NCI-H510A treated with DMSO at 0.1 percent for 48 hours (cell line): ENCODE measurements around the gene ZNRF3.
"Not testable (repeated sequence)": the region's sequence is repeated elsewhere in the genome, so short reads cannot be mapped to it uniquely, and the experiment has no call there.

Experiments
- DNase-seq: peaks from one replicate; lab custom pipeline; 2025; lab: John Stamatoyannopoulos, UW

ZNRF3 gene

DNA sequence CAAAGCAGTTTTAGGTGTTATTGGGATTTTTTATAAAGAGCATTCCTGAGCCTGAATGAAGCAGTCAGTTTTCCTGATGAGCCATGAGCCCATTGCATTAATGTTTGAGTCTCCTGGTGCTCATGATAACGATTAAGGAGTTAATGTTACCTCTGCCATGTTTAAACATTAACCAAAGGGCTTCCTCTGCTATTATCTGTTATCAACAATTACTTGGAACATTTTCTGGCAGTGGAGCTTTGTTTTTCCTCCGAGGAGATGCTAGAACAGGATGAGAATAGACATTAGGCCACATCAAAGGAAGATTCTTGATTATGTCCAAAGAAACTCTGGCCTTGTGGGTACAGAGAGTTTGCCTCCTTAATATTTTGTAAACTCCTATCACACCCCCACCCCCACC, 49.9 kb downstream of the ZNRF3 start:
- no peak for DNase-seq

DNA sequence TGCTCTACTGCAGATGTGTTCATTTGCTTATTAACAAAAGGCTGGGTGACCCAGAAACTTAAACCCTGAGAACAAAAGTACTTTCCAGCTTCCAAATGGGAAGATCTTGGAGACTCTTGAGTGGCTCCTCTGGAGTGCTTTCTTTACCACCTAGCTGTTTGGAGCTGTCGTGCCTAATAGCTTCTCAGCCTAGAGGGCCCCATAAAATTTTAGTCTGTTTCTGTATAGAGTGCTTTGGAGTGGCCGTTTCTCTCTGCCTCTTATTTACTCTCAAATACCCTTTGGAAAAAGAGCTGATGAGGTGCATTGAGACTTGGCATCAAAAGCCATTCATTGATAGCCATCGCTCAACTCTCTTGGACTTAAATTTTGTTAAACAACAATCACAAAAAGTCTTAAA, 50.7 kb downstream of the ZNRF3 start:
- no peak for DNase-seq

GRCh38 chr22:28935140-28935539, 51.8 kb downstream of the ZNRF3 start:
- DNase-seq: no peak

GRCh38 chr22:28935713-28936112, 52.3 kb downstream of the ZNRF3 start:
- no peak for DNase-seq

DNA sequence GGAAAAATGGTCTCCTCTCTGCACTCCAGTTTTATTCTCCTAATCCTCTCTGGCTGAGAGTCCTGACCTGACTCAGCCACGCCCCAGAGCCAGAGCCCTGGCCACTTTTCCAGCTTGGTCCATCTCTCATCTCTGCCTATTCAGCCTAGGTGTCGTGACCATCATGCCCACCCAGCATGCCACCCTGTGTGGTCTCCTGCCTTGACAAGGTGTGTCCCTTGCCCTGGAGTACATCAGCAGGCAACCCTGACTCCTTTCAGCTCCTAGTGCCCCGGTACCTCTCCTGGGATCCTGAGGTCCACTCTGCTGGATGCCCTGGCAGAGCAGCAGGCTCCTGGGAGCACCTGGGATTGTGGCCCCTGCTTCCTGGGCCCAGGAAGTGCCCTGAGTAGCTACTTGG, 52.8 kb downstream of the ZNRF3 start:
- DNase-seq: no peak

GRCh38 chr22:28937206-28938025, 54.0 kb downstream of the ZNRF3 start:
- DNase-seq: no peak

- no peak for DNase-seq
Measured at GRCh38 chr22:28938286-28938833, 55.0 kb downstream of the ZNRF3 start.

DNA sequence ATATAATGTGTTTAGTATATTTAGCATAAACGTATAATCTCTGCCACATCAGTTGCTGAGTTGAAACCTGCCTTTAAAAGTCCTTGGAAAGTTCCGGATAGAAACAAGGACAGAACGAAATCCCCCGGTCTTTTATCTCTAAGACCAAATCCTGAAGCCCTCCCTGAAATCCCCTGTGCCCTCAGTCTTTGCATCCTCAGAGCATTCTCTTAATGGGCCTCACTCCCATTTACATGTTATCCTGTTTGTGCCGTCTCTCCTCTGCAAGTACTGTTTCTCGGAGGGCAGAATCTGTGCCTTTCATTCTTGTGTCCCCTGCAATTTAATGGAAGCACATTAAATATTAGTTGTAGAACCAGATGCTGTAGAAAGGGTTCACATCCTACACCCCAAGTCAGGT, 56.0 kb downstream of the ZNRF3 start:
- no peak for DNase-seq

DNA sequence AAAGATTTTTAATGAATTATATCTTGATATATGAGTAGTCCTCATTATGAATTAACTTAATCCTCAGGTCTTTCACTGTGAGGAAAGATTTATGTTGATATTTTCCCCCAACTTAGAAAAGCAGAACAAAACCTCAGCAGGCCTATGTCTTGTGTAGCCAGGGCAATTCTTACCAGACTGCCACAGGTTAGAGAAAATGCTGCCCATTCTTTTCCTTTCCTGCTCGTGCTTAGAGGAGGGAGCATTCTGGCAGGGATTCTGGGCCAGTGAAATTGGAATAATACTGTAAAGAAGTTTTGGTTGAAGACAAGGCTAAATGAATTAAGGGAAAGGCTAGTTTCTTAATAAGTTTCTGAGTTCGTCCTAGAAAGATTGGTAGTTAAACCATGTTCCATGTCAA, 56.6 kb downstream of the ZNRF3 start:
- DNase-seq: no peak

- DNase-seq: no peak
Measured at GRCh38 chr22:28940441-28940840, 57.1 kb downstream of the ZNRF3 start.

- no peak for DNase-seq
Measured at GRCh38 chr22:28942333-28942732, 59.0 kb downstream of the ZNRF3 start.

DNA sequence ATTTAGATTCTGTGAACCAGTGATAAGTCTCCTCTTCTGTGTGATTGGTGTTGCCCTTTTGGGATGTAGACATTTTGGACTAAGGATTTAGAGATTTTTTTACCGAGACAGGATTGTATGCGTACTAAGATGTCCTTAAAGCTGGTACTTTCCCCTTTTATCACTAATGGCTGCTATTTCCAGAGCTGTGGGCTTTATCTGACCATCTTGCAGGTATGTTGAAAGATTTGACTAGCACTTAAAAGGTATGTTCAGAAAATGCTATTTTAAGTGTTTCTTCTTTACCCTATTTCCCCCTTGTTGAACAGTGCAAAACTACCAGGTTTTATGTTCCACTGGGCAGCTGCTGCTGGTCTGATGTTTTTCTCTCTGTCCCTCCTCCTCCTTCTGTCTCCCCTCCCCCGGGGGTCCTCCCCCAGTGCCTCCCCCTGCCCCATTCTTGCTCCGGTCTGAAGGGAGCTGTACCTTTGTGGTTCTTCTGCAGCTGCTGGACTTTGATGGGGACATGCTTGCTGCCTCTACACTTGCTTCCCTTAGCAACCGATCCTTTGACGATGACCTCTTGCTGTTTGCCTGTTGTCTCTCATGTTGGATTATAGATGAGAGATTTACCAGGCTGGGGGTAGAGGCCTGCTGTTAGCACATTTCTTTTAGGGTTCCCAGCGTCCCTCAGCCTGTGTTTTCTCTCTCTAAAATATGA, 59.6 kb downstream of the ZNRF3 start:
- no peak for DNase-seq

DNA sequence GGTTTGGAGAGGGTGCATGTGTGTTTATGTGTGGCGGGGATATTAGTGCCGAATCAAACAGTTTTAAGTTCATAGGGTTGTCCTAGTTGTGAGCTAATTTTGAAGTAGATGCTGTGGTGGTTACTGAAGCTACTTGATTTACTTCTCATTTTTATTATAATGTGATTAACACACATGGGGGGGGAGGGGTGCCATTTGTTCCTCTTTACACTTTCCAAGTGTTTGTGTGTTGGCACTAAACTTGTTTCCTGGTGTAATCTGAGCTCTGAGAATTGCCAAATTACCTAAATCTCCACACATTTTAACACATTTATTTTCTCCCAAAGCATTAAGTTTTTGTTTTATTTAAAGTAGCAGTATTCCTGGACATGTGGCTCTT, 60.1 kb downstream of the ZNRF3 start:
- DNase-seq: no peak

DNA sequence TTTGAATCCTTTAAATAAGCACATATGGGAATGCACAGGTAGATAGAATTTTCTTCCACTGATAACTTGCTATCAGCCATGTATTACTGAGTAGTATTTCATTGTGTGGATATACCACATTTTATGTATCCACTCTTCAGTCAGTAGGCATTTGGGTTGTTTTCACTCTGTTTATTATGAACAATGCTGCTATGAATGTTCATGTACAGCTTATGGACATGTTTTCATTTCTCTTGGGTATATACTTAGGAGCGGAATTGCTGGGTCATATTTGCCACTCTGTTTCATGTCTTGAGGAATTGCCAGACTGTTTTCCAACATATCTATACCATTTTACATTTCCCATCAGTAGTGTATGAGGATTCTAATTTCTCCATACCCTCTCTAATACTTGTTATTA, 63.8 kb downstream of the ZNRF3 start:
- DNase-seq: no peak

DNA sequence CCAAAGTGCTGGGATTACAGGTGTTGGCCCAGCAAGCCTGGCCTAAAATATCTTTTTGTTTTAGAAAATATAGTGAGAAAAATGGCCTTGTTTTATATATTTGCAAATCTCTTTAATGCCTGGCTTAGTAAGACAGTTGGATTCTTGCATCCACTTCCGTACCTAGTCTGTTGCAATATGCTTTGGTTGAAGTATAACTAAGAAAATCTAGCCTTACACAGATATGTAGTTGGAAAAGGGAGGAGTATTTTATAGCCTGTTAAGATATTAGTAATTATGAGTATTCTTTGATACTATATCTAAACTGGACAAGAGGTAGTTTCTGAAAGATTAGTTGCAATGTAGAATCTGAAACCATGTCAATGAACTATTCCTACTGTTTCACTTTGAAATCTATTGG, 65.1 kb downstream of the ZNRF3 start:
- DNase-seq: no peak

DNA sequence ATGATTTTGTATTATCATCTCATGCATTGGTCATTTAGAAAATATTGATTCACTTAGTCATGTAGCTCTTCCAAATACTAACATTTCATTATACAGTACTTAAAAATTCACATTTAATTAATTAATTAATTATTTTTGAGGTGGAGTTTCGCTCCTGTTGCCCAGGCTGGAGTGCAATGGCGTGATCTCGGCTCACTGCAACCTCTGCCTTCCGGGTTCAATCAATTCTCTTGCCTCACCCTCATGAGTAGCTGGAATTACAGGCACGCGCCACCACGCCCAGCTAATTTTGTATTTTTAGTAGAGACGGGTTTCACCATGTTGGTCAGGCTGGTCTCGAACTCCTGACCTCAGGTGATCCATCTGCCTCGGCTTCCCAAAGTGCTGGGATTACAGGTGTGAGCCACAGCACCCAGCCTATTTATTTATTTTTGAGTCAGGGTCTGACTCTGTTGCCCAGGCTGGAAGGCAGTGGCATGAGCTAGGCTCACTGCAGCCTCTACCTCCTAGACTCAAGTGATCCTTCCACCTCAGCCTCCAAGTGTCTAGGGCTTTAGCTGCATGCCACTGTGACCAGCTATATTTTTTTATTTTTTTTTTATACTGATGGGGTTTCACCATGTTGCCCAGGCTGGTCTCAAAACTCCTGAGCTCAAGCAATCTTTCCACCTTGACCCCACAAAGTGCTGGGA, 65.6 kb downstream of the ZNRF3 start:
- DNase-seq: not testable (repeated sequence)

GRCh38 chr22:28949788-28950187, 66.4 kb downstream of the ZNRF3 start:
- DNase-seq: no peak

DNA sequence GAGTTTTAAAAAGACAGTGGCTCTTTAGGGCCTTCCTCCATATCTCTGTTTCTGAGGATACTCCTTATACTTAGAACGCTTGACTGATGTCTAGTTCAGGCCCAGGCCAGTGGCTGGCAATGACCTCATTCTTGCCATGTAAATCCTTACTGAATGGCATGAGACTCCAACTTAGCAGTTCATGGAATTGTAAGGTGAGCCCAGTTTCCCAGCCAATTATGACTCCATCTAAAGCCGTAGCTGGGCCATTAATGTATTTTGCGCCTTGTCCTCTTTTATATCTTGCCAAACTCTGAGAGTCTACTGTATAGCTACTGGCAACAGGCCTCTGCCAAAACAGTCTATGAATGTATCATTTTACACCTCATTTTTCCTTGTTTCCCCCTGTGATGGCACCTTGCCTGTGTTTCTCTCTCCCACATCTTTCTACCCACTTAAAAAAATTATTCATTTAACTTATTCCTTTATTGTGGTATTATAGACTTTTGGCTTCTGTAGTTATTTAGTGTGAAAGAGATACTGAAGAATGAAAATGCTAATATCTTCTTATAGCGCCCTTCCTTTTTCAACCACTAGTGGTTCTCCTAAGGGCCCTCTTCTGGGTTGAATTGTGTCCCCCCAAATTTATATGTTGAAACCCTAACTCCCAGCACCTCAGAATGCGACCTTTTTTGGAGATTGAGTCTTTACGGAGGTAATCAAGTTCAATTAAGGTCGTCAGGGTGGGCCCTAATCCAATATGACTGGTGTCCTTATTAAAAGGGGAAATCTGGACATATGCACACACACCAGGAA, 67.4 kb downstream of the ZNRF3 start:
- no peak for DNase-seq

- DNase-seq: no peak
Measured at GRCh38 chr22:28951530-28951929, 68.2 kb downstream of the ZNRF3 start.

DNA sequence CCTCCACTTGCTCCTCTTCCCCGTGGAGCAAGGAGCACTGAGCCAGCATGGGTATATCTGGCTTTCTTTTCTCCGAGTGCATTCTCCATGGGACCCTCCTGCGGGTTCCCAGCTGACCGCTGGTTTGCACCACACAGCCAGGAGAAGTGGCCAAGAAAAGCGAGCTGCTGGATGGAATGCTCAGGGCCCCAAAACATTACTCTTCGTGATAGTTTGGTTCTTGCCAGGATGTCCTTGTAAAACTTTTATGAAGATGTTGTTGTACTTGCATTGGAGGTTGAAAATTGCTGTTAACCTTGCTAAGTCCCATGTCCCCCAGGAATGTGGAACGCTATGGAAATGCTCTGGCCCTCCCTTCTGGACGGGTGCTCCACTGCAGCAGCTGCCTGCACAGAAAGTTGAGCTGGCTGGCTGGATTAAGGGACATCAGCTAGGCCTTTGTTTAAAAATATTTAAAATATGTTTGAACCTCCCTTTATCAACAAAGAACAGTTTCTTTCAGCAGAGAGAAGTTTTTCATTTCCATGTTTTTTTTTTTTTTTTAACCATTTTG, 68.7 kb downstream of the ZNRF3 start:
- no peak for DNase-seq

DNA sequence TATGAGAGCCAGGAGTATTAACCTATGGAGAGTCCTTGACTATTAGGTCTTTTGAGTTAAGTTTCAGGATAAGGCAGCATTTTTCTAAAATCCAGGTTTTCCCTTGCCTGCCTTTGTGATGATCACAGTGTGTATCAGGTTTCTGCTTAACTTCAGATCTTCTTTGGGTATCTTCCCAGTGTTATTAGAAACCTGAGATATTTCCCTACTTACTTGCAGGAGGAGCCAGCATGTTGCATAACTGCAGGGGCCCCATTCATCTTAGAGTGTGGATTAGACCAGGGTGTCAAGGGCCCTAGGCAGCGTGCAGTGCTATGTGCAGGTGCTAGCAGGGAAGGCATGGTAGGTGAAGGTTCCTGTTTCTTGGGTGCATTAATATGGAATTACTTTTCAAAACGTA, 69.5 kb downstream of the ZNRF3 start:
- DNase-seq: no peak

- no peak for DNase-seq
Measured at GRCh38 chr22:28953403-28953802, 70.0 kb downstream of the ZNRF3 start.
